ENCODE measurements around the gene RHOC. TPM values are rescaled to one million over a fixed set of nuclear protein-coding genes. Genes with fewer than 3 reads are reported as not detected.

The RHOC gene
- total RNA-seq = 506 and 567 TPM in 2 replicates

DNA sequence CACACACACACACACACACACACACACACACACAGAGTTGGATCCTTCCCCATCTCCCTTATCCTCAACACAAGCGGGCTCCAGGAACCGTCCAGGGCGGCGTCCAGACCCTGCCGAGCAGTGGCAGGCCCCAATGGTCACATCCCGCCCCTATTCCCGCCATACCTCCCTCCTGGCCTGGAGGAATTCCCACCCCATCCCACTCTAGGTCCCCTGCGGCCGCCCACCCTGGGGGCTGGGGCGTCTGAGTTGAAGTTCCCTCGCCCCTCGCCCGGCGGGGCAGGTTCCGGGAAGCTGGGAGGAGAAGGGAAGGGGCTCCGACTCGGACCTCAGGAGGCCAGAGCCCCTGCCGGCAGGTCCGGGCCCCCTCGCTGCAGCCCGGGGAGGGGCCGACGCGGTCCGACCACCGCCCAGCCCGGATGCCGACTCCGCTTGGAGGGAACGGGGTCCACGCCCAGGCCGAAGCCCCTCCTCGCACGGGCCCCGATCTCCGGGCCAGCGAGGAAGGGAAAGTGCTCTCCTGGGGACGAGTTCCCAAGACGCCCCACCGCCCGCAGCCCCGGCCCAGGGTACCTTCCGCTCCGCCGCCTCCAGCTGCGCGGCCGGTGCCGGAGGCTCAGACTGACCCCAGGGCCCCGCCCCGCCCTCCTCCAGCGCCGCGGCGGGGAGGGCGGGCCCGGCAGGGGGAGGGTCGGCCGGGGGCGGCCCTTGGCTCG is at the start of gene RHOC:
RHOC (minus strand) TSS at position 623 of the 716 bp plus-strand sequence. CDS start 3,328 bp downstream, outside the sequence.

GRCh38 chr1:112715264-112716053 is 8.5 kb upstream of the RHOC start, which contains the start of gene PPM1J:
Gene PPM1J (minus strand): TSS chr1:112715332. CDS start chr1:112715301, 31 bp downstream.

DNA sequence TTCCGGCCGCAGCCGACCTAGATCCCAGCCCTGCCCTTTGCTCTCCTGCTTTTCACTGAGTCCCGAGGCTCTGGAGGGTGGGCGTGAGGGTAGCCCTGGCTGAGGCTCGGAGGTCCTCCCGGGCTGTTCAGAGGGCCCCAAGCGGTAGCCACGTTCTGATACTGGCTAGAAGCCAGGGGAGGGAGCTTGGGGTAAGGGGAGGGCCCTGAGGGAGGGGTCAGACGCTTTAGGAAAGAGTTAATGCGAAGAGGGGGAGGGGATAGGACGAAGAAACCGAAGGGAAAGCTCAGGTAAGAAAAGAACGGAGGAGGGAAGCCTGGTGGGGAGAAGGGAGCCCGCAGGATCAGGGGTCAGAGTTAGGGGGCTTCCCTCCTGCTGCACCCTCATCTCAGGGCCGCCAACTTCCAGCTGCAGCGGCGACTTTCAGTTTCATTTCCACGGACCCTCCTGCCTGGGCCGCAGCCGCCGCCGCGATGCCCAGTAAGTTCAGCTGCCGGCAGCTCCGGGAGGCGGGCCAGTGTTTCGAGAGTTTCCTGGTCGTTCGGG is 32.4 kb downstream of the RHOC start, which contains the start of gene MOV10:
MOV10 (plus strand) TSS at position 220 of the 546 bp plus-strand sequence; CDS start at position 474, 254 bp downstream.

Other genes with a start within 250 kb of the RHOC start
- 3.2 and 9.9 TPM in 2 replicates for gene WNT2B, start 198.2 kb downstream of the RHOC start, total RNA-seq
- gene ST7L, start 88.0 kb downstream of the RHOC start, total RNA-seq = 10.8 and 17.5 TPM in 2 replicates
- 270 and 287 TPM in 2 replicates for gene CAPZA1, start 87.3 kb downstream of the RHOC start, total RNA-seq
- gene MOV10, start 32.5 kb downstream of the RHOC start, total RNA-seq = 49.7 and 66.3 TPM in 2 replicates
- 1.3 and 1.5 TPM in 2 replicates for gene PPM1J, start 8.2 kb upstream of the RHOC start, total RNA-seq
- gene SLC16A1, start 249.1 kb upstream of the RHOC start, total RNA-seq = 54.5 and 64.5 TPM in 2 replicates